OCI-M1 (cell line): Measurements from ENCODE around the gene AGAP5.
"Not testable (repeated sequence)": the region's sequence is repeated elsewhere in the genome, so short reads cannot be mapped to it uniquely, and the experiment has no call there.

Source experiments
- DNase-seq: peaks from one replicate; lab custom pipeline; 2025; lab: John Stamatoyannopoulos, UW

The AGAP5 gene

GRCh38 chr10:73697675-73698159, at the start of gene AGAP5:
Gene AGAP5, minus strand, starts transcription at chr10:73698109. Its CDS starts 354 bp downstream, at chr10:73697755.
- DNase-seq = not testable (repeated sequence)

- no peak for DNase-seq
Observed at GRCh38 chr10:73746721-73747120, 48.8 kb upstream of the AGAP5 start.

GRCh38 chr10:73744664-73744975, 46.7 kb upstream of the AGAP5 start:
- DNase-seq = peak; percentile 87

- DNase-seq = peak; percentile 99
Observed at GRCh38 chr10:73743905-73744663, 46.2 kb upstream of the AGAP5 start, which contains the start of gene SEC24C. Gene SEC24C, plus strand, starts transcription at chr10:73744372. Its CDS starts 2,461 bp downstream, at chr10:73746833.

GRCh38 chr10:73743327-73743904, 45.5 kb upstream of the AGAP5 start:
- peak; percentile 54 for DNase-seq

GRCh38 chr10:73742454-73742734, 44.5 kb upstream of the AGAP5 start:
- DNase-seq = no peak

- DNase-seq = not testable (repeated sequence)
Observed at GRCh38 chr10:73740501-73741254, 42.8 kb upstream of the AGAP5 start.

GRCh38 chr10:73734796-73735305, 36.9 kb upstream of the AGAP5 start:
- DNase-seq = no peak

- no peak for DNase-seq
Observed at GRCh38 chr10:73734028-73734720, 36.3 kb upstream of the AGAP5 start.

GRCh38 chr10:73732931-73733623, 35.2 kb upstream of the AGAP5 start:
- DNase-seq = no peak

GRCh38 chr10:73732426-73732825, 34.5 kb upstream of the AGAP5 start:
- no peak for DNase-seq

GRCh38 chr10:73731588-73732375, 33.9 kb upstream of the AGAP5 start:
- DNase-seq = no peak

- peak; percentile 96 for DNase-seq
Observed at GRCh38 chr10:73730153-73730906, 32.4 kb upstream of the AGAP5 start.

GRCh38 chr10:73729781-73730152, 31.9 kb upstream of the AGAP5 start:
- DNase-seq = not testable (repeated sequence)

GRCh38 chr10:73723516-73723915, 25.6 kb upstream of the AGAP5 start:
- no peak for DNase-seq

GRCh38 chr10:73720561-73720960, 22.7 kb upstream of the AGAP5 start:
- not testable (repeated sequence) for DNase-seq

GRCh38 chr10:73717556-73717955, 19.6 kb upstream of the AGAP5 start:
- DNase-seq = peak; percentile 77

- no peak for DNase-seq
Observed at GRCh38 chr10:73716251-73716650, 18.3 kb upstream of the AGAP5 start.

GRCh38 chr10:73715179-73716156, 17.6 kb upstream of the AGAP5 start:
- not testable (repeated sequence) for DNase-seq
